ENCODE measurements around the gene DHRSX.

- no peak for TF ChIP-seq CTCF (IDR thresholded peaks at IDR 0.05; ENCODE audit: poor library complexity)
- no peak for TF ChIP-seq EZH2 (IDR thresholded peaks at IDR 0.05; ENCODE audit: borderline replicate concordance)
- TF ChIP-seq EZH2phosphoT487 (IDR thresholded peaks at IDR 0.05; ENCODE audit: low read depth, severe bottlenecking, unreplicated experiment), result no peak
Observed at GRCh38 chrX:2263203-2263602, 237.6 kb downstream of the DHRSX start.
